H1 (cell line): ENCODE data around the gene GREB1. TPM values are rescaled to one million over a fixed set of nuclear protein-coding genes. Genes with fewer than 3 reads are reported as not detected.

Experiments used
- CTCF ChIA-PET: fragments of 300-600 bp; sonication (Branson Sonifier 250); formaldehyde crosslinking; loops from one replicate; lab custom pipeline; 2021; ENCODE audit not compliant: partially characterized antibody; lab: Charles Lee
- POLR2A ChIA-PET: fragments of 300-600 bp; sonication (Branson Sonifier 250); formaldehyde crosslinking; loops from one replicate; lab custom pipeline; 2021; ENCODE audit warnings: inconsistent platforms; ENCODE audit not compliant: partially characterized antibody; lab: Charles Lee
- DNase-seq, 2 experiments: peaks; one replicate each; pipeline versions ENCODE4 v3.0.0 to v3.0.0-alpha.2; 2010 to 2022; ENCODE audit warnings: low spot score in 2 of 2, low read depth in 1 of 2, mixed read lengths in 1 of 2
- FAIRE-seq: peaks from 2 replicates; lab custom pipeline; 2011; peaks lifted over from hg19 to GRCh38; lab: Jason Lieb, UNC
- H2AFZ ChIP-seq: 2 replicates; pipeline ENCODE4 v1.8.1; 2012; ENCODE audit warnings: low read length, inconsistent platforms
- H2AK5ac ChIP-seq: 2 replicates; pipeline ENCODE4 v1.6.1; 2013; ENCODE audit warnings: low read depth, low read length
- H2BK120ac ChIP-seq: replicated peaks from 2 replicates; pipeline ENCODE3; 2013; ENCODE audit warnings: low read depth, low read length, inconsistent platforms
- H2BK12ac ChIP-seq: 2 replicates; pipeline ENCODE4 v1.6.1; 2013; ENCODE audit warnings: low read depth, low read length
- H2BK15ac ChIP-seq: 2 replicates; pipeline ENCODE4 v1.6.1; 2013; ENCODE audit warnings: low read length
- H2BK20ac ChIP-seq: 2 replicates; pipeline ENCODE4 v1.6.1; 2013; ENCODE audit warnings: low read length
- H2BK5ac ChIP-seq: 2 replicates; pipeline ENCODE4 v1.6.1; 2013; ENCODE audit warnings: low read depth, low read length
- H3K14ac ChIP-seq: 2 replicates; pipeline ENCODE4 v1.6.1; 2013; ENCODE audit warnings: inconsistent platforms; ENCODE audit not compliant: insufficient read length
- H3K18ac ChIP-seq: 2 replicates; pipeline ENCODE4 v1.6.1; 2013; ENCODE audit warnings: low read length; ENCODE audit errors: extremely low read depth
- H3K23ac ChIP-seq: 2 replicates; pipeline ENCODE4 v1.6.1; 2013; ENCODE audit warnings: inconsistent platforms; ENCODE audit not compliant: insufficient read length
- H3K23me2 ChIP-seq: 2 replicates; pipeline ENCODE4 v1.6.1; 2013; ENCODE audit warnings: low read depth, low read length
- H3K27ac ChIP-seq: 2 replicates; pipeline ENCODE4 v1.6.1; 2011; ENCODE audit warnings: low read depth, low read length, inconsistent platforms
- H3K27me3 ChIP-seq, 4 experiments: replicated peaks in 1 of 4; 1 replicate in 1 of 4; 2 replicates in 3 of 4; pipeline versions ENCODE4 v1.6.1 to v1.8.1; 2011 to 2013; ENCODE audit warnings: low read length in 3 of 4, mild to moderate bottlenecking in 3 of 4, inconsistent platforms in 2 of 4, mixed read lengths in 2 of 4, moderate library complexity in 1 of 4; ENCODE audit not compliant: control insufficient read depth in 3 of 4, insufficient read depth in 3 of 4; ENCODE audit errors: extremely low read depth in 1 of 4
- H3K36me3 ChIP-seq, 4 experiments: 2 replicates each; pipeline versions ENCODE4 v1.6.1 to v1.8.1; 2011 to 2013; ENCODE audit warnings: mild to moderate bottlenecking in 4 of 4, low read length in 3 of 4, moderate library complexity in 2 of 4, control low read depth in 1 of 4, inconsistent platforms in 1 of 4; ENCODE audit not compliant: insufficient read depth in 4 of 4, control insufficient read depth in 2 of 4
- H3K4ac ChIP-seq: replicated peaks from 2 replicates; pipeline ENCODE3; 2013; ENCODE audit warnings: low read length, low read depth, mixed read lengths, inconsistent platforms; ENCODE audit not compliant: insufficient read length
- H3K4me1 ChIP-seq, 4 experiments: replicated peaks in 1 of 4; 1 replicate in 1 of 4; 2 replicates in 3 of 4; pipeline versions ENCODE4 v1.6.1 to v1.8.1; 2011 to 2013; ENCODE audit warnings: low read length in 3 of 4, inconsistent platforms in 2 of 4, mixed read lengths in 1 of 4; ENCODE audit not compliant: insufficient read depth in 4 of 4, control insufficient read depth in 3 of 4
- H3K4me2 ChIP-seq, 2 experiments: 2 replicates each; pipeline versions ENCODE4 v1.6.1 to v1.8.1; 2011 to 2013; ENCODE audit warnings: low read depth in 2 of 2, low read length in 2 of 2, control low read depth in 1 of 2, inconsistent platforms in 1 of 2, mild to moderate bottlenecking in 1 of 2; ENCODE audit not compliant: insufficient read depth in 1 of 2
- H3K4me3 ChIP-seq, 4 experiments: fragments of 200-600, 300-600 bp in 1 of 4; sonication (generic), shearing (Covaris generic), sonication (Bioruptor Twin) in 1 of 4; 2 replicates each; pipeline versions ENCODE4 v1.5.1 to v1.8.1; 2011 to 2016; ENCODE audit warnings: low read length in 4 of 4, low read depth in 3 of 4, control low read depth in 2 of 4, inconsistent platforms in 2 of 4, mild to moderate bottlenecking in 2 of 4, mixed read lengths in 1 of 4, moderate library complexity in 1 of 4; ENCODE audit not compliant: insufficient read depth in 2 of 4; ENCODE audit errors: extremely low read depth in 1 of 4
- H3K56ac ChIP-seq: replicated peaks from 2 replicates; pipeline ENCODE3; 2013; ENCODE audit warnings: low read depth, mild to moderate bottlenecking, mixed read lengths, low read length, inconsistent platforms; ENCODE audit not compliant: insufficient read length
- H3K79me1 ChIP-seq: 2 replicates; pipeline ENCODE4 v1.6.1; 2013; ENCODE audit warnings: low read depth, low read length, control low read depth
- H3K79me2 ChIP-seq, 2 experiments: 2 replicates each; pipeline versions ENCODE4 v1.6.1 to v1.8.1; 2012 to 2013; ENCODE audit warnings: low read length in 2 of 2, mild to moderate bottlenecking in 2 of 2, inconsistent platforms in 1 of 2; ENCODE audit not compliant: insufficient read depth in 2 of 2, control insufficient read depth in 1 of 2
- H3K9ac ChIP-seq, 4 experiments: replicated peaks in 1 of 4; 1 replicate in 1 of 4; 2 replicates in 3 of 4; pipeline versions ENCODE4 v1.6.1 to v1.8.1; 2011 to 2013; ENCODE audit warnings: low read depth in 3 of 4, low read length in 3 of 4, control low read depth in 2 of 4, mild to moderate bottlenecking in 2 of 4, moderate library complexity in 2 of 4, inconsistent platforms in 1 of 4; ENCODE audit errors: extremely low read depth in 1 of 4
- H3K9me3 ChIP-seq, 2 experiments: 2 replicates each; pipeline versions ENCODE4 v1.6.1 to v1.8.1; 2012 to 2013; ENCODE audit warnings: mild to moderate bottlenecking in 2 of 2, moderate library complexity in 2 of 2, control low read depth in 1 of 2, inconsistent platforms in 1 of 2, low read depth in 1 of 2, low read length in 1 of 2, mixed read lengths in 1 of 2; ENCODE audit not compliant: insufficient read depth in 2 of 2
- H4K20me1 ChIP-seq, 2 experiments: replicated peaks in 1 of 2; 2 replicates each; pipeline versions ENCODE3 to v1.8.1; 2011 to 2013; ENCODE audit warnings: inconsistent platforms in 2 of 2, low read length in 2 of 2, mild to moderate bottlenecking in 1 of 2; ENCODE audit not compliant: insufficient read depth in 2 of 2, control insufficient read depth in 1 of 2
- H4K5ac ChIP-seq: 2 replicates; pipeline ENCODE4 v1.6.1; 2013; ENCODE audit warnings: low read length, low read depth, mixed read lengths, inconsistent platforms; ENCODE audit not compliant: insufficient read length
- H4K8ac ChIP-seq: 2 replicates; pipeline ENCODE4 v1.8.0; 2013; ENCODE audit warnings: mild to moderate bottlenecking, moderate library complexity, low read length, inconsistent platforms; ENCODE audit not compliant: insufficient read depth; ENCODE audit errors: extremely low read depth
- H4K91ac ChIP-seq: replicated peaks from 2 replicates; pipeline ENCODE3; 2013; ENCODE audit warnings: low read length, mixed read lengths, inconsistent platforms; ENCODE audit not compliant: insufficient read length
- BACH1 ChIP-seq: IDR thresholded peaks from 2 replicates; pipeline ENCODE4 v1.6.1; 2012; ENCODE audit warnings: low read length, improper control_type of control experiment
- HDAC2 ChIP-seq, 2 experiments: fragments of 300-600 bp in 1 of 2; sonication (generic) in 1 of 2; IDR thresholded peaks; 2 replicates each; pipeline ENCODE4 v1.6.1; 2011 to 2012; ENCODE audit warnings: low read depth in 2 of 2, low read length in 2 of 2, mild to moderate bottlenecking in 2 of 2, moderate library complexity in 2 of 2, borderline replicate concordance in 1 of 2, inconsistent platforms in 1 of 2
- JUND ChIP-seq: IDR thresholded peaks from 2 replicates; pipeline ENCODE4 v1.6.1; 2011; ENCODE audit warnings: mild to moderate bottlenecking, improper control_type of control experiment, low read length
- MAX ChIP-seq: IDR thresholded peaks from 2 replicates; pipeline ENCODE4 v1.6.1; 2012; ENCODE audit warnings: inconsistent platforms
- NRF1 ChIP-seq: IDR thresholded peaks from 2 replicates; pipeline ENCODE4 v1.6.1; 2011; ENCODE audit warnings: mild to moderate bottlenecking, low read depth, low read length, improper control_type of control experiment
- RBBP5 ChIP-seq: IDR thresholded peaks from 2 replicates; pipeline ENCODE4 v1.7.1; 2012; ENCODE audit warnings: low read depth, mild to moderate bottlenecking, inconsistent platforms, low read length, moderate library complexity, borderline replicate concordance
- RXRA ChIP-seq: IDR thresholded peaks from 2 replicates; pipeline ENCODE4 v1.6.1; 2011; ENCODE audit warnings: low read depth, mild to moderate bottlenecking, low read length, moderate library complexity; ENCODE audit not compliant: insufficient read depth
- SIN3A ChIP-seq, 2 experiments: IDR thresholded peaks in 1 of 2; conservative IDR thresholded peaks in 1 of 2; 2 replicates each; pipeline ENCODE4 v1.6.1; 2011 to 2012; ENCODE audit warnings: low read length in 2 of 2, improper control_type of control experiment in 1 of 2, low read depth in 1 of 2, mild to moderate bottlenecking in 1 of 2
- SIX5 ChIP-seq: IDR thresholded peaks from 2 replicates; pipeline ENCODE4 v1.6.1; 2011; ENCODE audit warnings: mild to moderate bottlenecking, low read depth, low read length
- SUZ12 ChIP-seq: fragments of 200-600 bp; sonication (generic); IDR thresholded peaks from 2 replicates; pipeline ENCODE4 v1.6.1; 2012; ENCODE audit warnings: mild to moderate bottlenecking, inconsistent platforms, low read length, moderate library complexity, mixed read lengths
- TEAD4 ChIP-seq: IDR thresholded peaks from 2 replicates; pipeline ENCODE4 v1.6.1; 2012; ENCODE audit warnings: low read depth, low read length, inconsistent platforms, mixed read lengths
- WGBS, 2 experiments: shearing (Covaris generic) in 1 of 2; methylation state at CpG; one replicate each; pipeline versions ENCODE4 v1.1.6 to v1.1.7; 2013 to 2015; ENCODE audit warnings: low lambda C conversion rate in 2 of 2, mixed read lengths in 2 of 2, inconsistent platforms in 1 of 2, low coverage in 1 of 2, missing lambda C conversion rate in 1 of 2; ENCODE audit not compliant: insufficient replicate concordance in 2 of 2, insufficient coverage in 1 of 2, insufficient read length in 1 of 2; ENCODE audit errors: extremely low coverage in 1 of 2, missing lambda C conversion rate in 1 of 2; 5-methylcytosine and 5-hydroxymethylcytosine counted together
- polyA plus RNA-seq, 7 experiments: library from polyadenylated mRNA; depleted of rRNA in 3 of 7; stranded (reverse) in 5 of 7; unstranded in 2 of 7; fragments of >200 nt in 5 of 7; fragments of 200-250 nt in 2 of 7; gene quantifications; 1 replicate in 5 of 7; 2 replicates in 1 of 7; 4 replicates in 1 of 7; pipeline versions ENCODE4 v1.2.1 to v1.2.3, GENCODE V29; 2011 to 2013; ENCODE audit warnings: missing spikeins in 2 of 7, mixed read lengths in 2 of 7
- total RNA-seq: library from RNA; stranded (reverse); fragmentation: NEBNext Ultra II Directional; extraction: Animal tissue kit (Norgen Biotek cat#: 25700); gene quantifications from 2 replicates; pipeline ENCODE4 v1.2.1, GENCODE V29; 2021

Gene GREB1
- total and polyA plus RNA-seq, 2 of the 8 experiments (the other 6 are each of a cell fraction or from before 2014, with no cell fraction given): 7.9 to 43.4 TPM

GRCh38 chr2:11500702-11501303 is 33.0 kb upstream of the GREB1 start:
- H2AK5ac ChIP-seq: peak overlapping the region; percentile 20; the same call in 1 of the 2 replicates
- POLR2A ChIA-PET: no interaction called here

More at GRCh38 chr2:11500702-11501303, 33.0 kb upstream of the GREB1 start:
- H3K56ac ChIP-seq: no peak overlapping the region
- H3K23ac ChIP-seq: no peak overlapping the region
- no peak for FAIRE-seq
- peak overlapping the region; percentile 28; the same call in 1 of the 2 replicates for H2BK5ac ChIP-seq
- H3K79me2 ChIP-seq: peaks cover 0 to 47% of the 10 kb centered on the region in 2 experiments; a peak in 2 of 4 replicates
- H3K4me1 ChIP-seq: peaks cover 5 to 14% (median 8%) of the 10 kb centered on the region in 4 experiments
- no peak for TF ChIP-seq HDAC2 (IDR thresholded peaks at IDR 0.05; ENCODE audit: borderline replicate concordance in 1 of 2, low read depth in 2 of 2, low read length in 2 of 2)
- TF ChIP-seq MAX: no peak
- TF ChIP-seq BACH1: no peak
- TF ChIP-seq RXRA: no peak
- no peak for TF ChIP-seq SIN3A (conservative IDR thresholded peaks at IDR 0.05 in 1 of 2, IDR thresholded peaks at IDR 0.05 in 1 of 2; ENCODE audit: low read depth in 1 of 2, low read length in 2 of 2)
- no peak for TF ChIP-seq JUND
- TF ChIP-seq RBBP5: no peak
- no peak for TF ChIP-seq TEAD4
- TF ChIP-seq NRF1: no peak
- TF ChIP-seq SIX5: no peak
- TF ChIP-seq SUZ12: no peak
- no peak overlapping the region for H3K4me3 ChIP-seq
- no peak overlapping the region for H2BK15ac ChIP-seq
- H3K36me3 ChIP-seq: no peaks in the 10 kb centered on the region
- DNase-seq: no peak
- H4K8ac ChIP-seq: no peak overlapping the region
- no peaks in the 10 kb centered on the region for H3K23me2 ChIP-seq
- 87% methylated on average over 5 of the region's 5 CpGs; no CpG with 5 or more reads in 1 of the 2 experiments for WGBS, 2 experiments
- H4K5ac ChIP-seq: no peak overlapping the region
- no peaks in the 10 kb centered on the region for H3K27me3 ChIP-seq
- H4K91ac ChIP-seq: peak overlapping the region; percentile 11
- H2BK20ac ChIP-seq: no peak overlapping the region
- peaks cover 0 to 9% of the 10 kb centered on the region in 2 experiments for H4K20me1 ChIP-seq
- H3K79me1 ChIP-seq: peaks cover 3% of the 10 kb centered on the region
- no peak overlapping the region for H3K18ac ChIP-seq
- H2AFZ ChIP-seq: no peak overlapping the region
- H2BK12ac ChIP-seq: no peak overlapping the region
- H3K9me3 ChIP-seq: 0 out of 4 replicates have a peak, but pooled peaks cover 0 to 8% of the 10 kb centered on the region in 2 experiments
- no peak overlapping the region for H3K4me2 ChIP-seq
- no peak overlapping the region for H3K4ac ChIP-seq
- no peak overlapping the region for H3K14ac ChIP-seq
- H2BK120ac ChIP-seq: no peak overlapping the region
- no peak overlapping the region for H3K9ac ChIP-seq
- CTCF ChIA-PET: interaction anchor here (0.8 to 6.4 kb wide), 5 partner anchors 9 to 82 kb away, joined by 3 to 31 read pairs (median 7); partner anchors contain the start of gene GREB1
- no peak overlapping the region for H3K27ac ChIP-seq
